ENCODE data around the gene WDR89.
"Not testable (repeated sequence)": the region's sequence is repeated elsewhere in the genome, so short reads cannot be mapped to it uniquely, and the experiment has no call there.

GRCh38 chr14:63583046-63583445 lies 58.6 kb downstream of the WDR89 start:
- not testable (repeated sequence) for TF ChIP-seq CTCF (conservative IDR thresholded peaks at IDR 0.05; ENCODE audit: low read length); EZH2phosphoT487 (IDR thresholded peaks at IDR 0.05; ENCODE audit: borderline replicate concordance)
